AG04450 (cell line): Measurements from ENCODE around the gene PRR5L. TPM values are rescaled to one million over a fixed set of nuclear protein-coding genes. Genes with fewer than 3 reads are reported as not detected.

Source experiments
- CTCF ChIA-PET: fragments of 300-600, 350-600 bp; formaldehyde crosslinking; extraction: SDS; loops from one replicate; lab custom pipeline; 2022; ENCODE audit warnings: antibody characterized with exemption, inconsistent platforms; lab: Charles Lee
- POLR2A ChIA-PET: fragments of 350-600 bp; formaldehyde crosslinking; extraction: SDS; loops from one replicate; lab custom pipeline; 2021; ENCODE audit warnings: antibody characterized with exemption, inconsistent platforms; lab: Yijun Ruan, JAX
- DNase-seq: peaks from one replicate; pipeline ENCODE4 v3.0.0-alpha.2; 2011; ENCODE audit warnings: low read depth, low spot score
- H3K27ac ChIP-seq: one replicate; pipeline ENCODE4 v1.5.1; 2012; ENCODE audit warnings: low read depth, low read length, control low read depth
- H3K27me3 ChIP-seq: one replicate; pipeline ENCODE4 v1.6.0; 2012; ENCODE audit warnings: low read length; ENCODE audit not compliant: control insufficient read depth, insufficient read depth
- H3K4me3 ChIP-seq: 2 replicates; pipeline ENCODE4 v1.5.1; 2011; ENCODE audit warnings: mild to moderate bottlenecking, low read depth, low read length, control low read depth
- H3K9me3 ChIP-seq: 2 replicates; pipeline ENCODE4 v1.5.1; 2012; ENCODE audit warnings: low read length; ENCODE audit not compliant: control insufficient read depth, insufficient read depth
- CTCF ChIP-seq: IDR thresholded peaks from 2 replicates; pipeline ENCODE4 v1.5.1; 2011; ENCODE audit warnings: low read depth, low read length, control low read depth, inconsistent platforms
- polyA plus RNA-seq: library from polyadenylated mRNA; depleted of rRNA; stranded (reverse); fragments of >200 nt; gene quantifications from 2 replicates; pipeline ENCODE4 v1.2.3, GENCODE V29; 2011

PRR5L gene
- polyA plus RNA-seq, 1 experiment: 3.4 TPM

DNA sequence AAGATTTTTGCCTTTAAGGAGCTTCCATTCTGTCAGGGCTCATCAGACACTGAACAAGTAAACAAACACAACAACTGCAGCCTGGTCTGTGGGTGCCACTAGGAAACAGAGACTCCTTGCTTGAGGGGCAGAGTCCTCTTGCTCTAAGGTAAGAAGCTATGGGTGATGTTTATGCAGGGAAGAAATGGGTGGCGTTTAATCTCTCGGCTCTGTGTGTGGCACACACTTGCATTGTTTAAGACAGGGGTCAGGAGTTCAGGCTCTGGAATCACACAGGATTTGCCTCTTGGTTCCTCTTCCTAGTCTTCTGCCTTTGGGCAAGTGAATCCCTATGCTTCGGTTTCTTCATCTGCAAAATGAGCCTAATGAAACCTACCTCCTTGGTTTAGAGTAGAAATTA lies 90.3 kb downstream of the PRR5L start:
- ChIA-PET CTCF (no interaction called here), POLR2A (no interaction called here)
- no peak for DNase-seq
- Histone ChIP-seq H3K4me3 (no peak overlapping the region), H3K9me3 (no peaks in the 10 kb centered on the region), H3K27me3 (no peaks in the 10 kb centered on the region), H3K27ac (no peak overlapping the region)
- no peak for TF ChIP-seq CTCF

DNA sequence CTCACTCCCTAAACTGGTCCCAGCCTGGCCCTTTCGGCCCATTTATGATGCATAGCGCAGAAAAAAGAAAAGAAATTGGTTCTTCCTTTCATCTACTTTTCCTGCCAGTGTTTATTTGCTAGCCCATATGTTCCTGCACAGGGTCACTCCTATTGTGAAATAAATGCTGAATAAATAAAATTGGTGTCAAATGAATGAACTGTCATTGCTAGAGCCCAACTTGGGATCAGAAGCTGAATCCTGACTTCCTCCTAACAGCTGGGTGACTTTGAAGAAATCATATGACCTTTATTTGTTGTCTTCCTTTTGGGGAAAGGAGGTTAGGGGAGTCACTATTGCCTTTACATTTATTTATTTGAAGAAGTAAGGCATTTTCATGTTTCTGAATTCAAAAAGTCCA lies 92.0 kb downstream of the PRR5L start:
- ChIA-PET CTCF (interaction anchor here (0.7 to 1.1 kb wide), 3 partner anchors 11 to 1026 kb away, joined by 3 to 6 read pairs (median 5); no protein-coding TSS in a partner anchor), POLR2A (no interaction called here)
- Histone ChIP-seq H3K9me3 (no peaks in the 10 kb centered on the region), H3K27ac (no peak overlapping the region), H3K27me3 (no peaks in the 10 kb centered on the region), H3K4me3 (no peak overlapping the region)
- TF ChIP-seq CTCF: no peak
- DNase-seq: no peak

DNA sequence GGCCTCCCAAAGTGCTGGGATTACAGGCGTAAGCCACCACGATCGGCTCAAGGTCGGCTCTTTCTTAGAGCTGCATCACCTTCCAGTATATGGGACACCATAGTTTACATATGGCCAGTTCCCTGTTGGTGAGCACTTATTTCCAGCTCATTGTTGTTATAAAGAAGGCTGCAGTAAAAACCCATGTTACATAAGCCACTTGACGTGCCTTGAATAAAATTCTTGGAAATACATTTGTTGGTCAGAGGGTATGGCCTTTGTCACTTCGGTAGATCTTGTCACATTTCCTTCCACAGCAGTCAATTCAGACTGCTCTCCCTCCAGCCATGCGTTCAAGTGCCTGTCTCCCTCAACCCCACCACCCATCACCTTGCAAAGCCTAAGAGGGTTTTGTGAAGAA lies 92.9 kb downstream of the PRR5L start:
- ChIA-PET POLR2A (no interaction called here), CTCF (interaction anchor here (0.6 to 1.1 kb wide), 3 partner anchors 10 to 97 kb away, joined by 3 read pairs; no protein-coding TSS in a partner anchor)
- TF ChIP-seq CTCF: no peak
- Histone ChIP-seq H3K27me3 (no peaks in the 10 kb centered on the region), H3K27ac (no peak overlapping the region), H3K4me3 (no peak overlapping the region), H3K9me3 (no peaks in the 10 kb centered on the region)
- DNase-seq: no peak

GRCh38 chr11:36389811-36390210 lies 93.7 kb downstream of the PRR5L start:
- CTCF ChIA-PET: no interaction called here
- no peak for DNase-seq
- POLR2A ChIA-PET: no interaction called here

GRCh38 chr11:36390963-36391471 lies 94.9 kb downstream of the PRR5L start:
- H3K27me3 ChIP-seq: no peaks in the 10 kb centered on the region
- DNase-seq: no peak
- ChIA-PET POLR2A (no interaction called here), CTCF (no interaction called here)
- H3K27ac ChIP-seq: no peak overlapping the region
- no peak overlapping the region for H3K4me3 ChIP-seq
- no peaks in the 10 kb centered on the region for H3K9me3 ChIP-seq
- no peak for TF ChIP-seq CTCF

More at GRCh38 chr11:36389811-36390210, 93.7 kb downstream of the PRR5L start:
- TF ChIP-seq CTCF: no peak
- H3K27ac ChIP-seq: no peak overlapping the region
- H3K27me3 ChIP-seq: no peaks in the 10 kb centered on the region
- no peak overlapping the region for H3K4me3 ChIP-seq
- no peaks in the 10 kb centered on the region for H3K9me3 ChIP-seq
